Fibroblast of villous mesenchyme (primary cell): Measurements from ENCODE around the gene MAS1. TPM values are rescaled to one million over a fixed set of nuclear protein-coding genes. Genes with fewer than 3 reads are reported as not detected.
A peak's percentile ranks its signal among the peaks of the same experiment; 100 is the strongest.

Experiments
- DNase-seq: peaks from one replicate; pipeline ENCODE4 v3.0.0-alpha.2; 2010; ENCODE audit warnings: low read depth
- H3K4me3 ChIP-seq: 2 replicates; pipeline ENCODE4 v1.5.1; 2011; ENCODE audit warnings: low read depth, mild to moderate bottlenecking, low read length
- total RNA-seq: library from RNA; depleted of rRNA; stranded (reverse); fragments of >200 nt; gene quantifications from 2 replicates; pipeline ENCODE4 v1.2.3, GENCODE V29; 2012
- TF ChIP-seq, protein P1 (sequence below): IDR thresholded peaks from 2 replicates; pipeline ENCODE4 v1.5.1; 2012; ENCODE audit warnings: low read depth, mild to moderate bottlenecking, low read length; ENCODE audit not compliant: insufficient read depth

The MAS1 gene
- total RNA-seq, 1 donor, result not detected

DNA sequence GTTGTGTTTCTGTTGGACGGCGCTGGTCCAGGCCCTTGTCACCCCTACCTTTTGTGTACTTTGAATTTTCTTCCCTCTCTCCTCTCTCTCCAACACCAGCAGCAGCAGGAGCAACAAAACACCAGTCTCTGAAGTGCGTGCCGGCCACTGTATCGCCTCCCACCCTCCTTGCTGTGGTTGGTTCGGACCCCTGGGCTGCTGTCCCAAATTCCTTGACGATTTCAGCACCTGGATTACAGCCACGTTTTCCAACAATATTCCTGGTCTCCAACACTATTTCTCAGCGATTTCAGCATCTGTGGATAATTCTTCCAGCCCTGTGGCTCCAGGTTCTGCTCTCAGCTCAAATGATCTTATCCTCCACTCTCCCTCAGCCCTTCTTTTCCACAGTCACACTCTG is 11.8 kb downstream of the MAS1 start:
- DNase-seq, result no peak
- TF ChIP-seq, protein P1, sequence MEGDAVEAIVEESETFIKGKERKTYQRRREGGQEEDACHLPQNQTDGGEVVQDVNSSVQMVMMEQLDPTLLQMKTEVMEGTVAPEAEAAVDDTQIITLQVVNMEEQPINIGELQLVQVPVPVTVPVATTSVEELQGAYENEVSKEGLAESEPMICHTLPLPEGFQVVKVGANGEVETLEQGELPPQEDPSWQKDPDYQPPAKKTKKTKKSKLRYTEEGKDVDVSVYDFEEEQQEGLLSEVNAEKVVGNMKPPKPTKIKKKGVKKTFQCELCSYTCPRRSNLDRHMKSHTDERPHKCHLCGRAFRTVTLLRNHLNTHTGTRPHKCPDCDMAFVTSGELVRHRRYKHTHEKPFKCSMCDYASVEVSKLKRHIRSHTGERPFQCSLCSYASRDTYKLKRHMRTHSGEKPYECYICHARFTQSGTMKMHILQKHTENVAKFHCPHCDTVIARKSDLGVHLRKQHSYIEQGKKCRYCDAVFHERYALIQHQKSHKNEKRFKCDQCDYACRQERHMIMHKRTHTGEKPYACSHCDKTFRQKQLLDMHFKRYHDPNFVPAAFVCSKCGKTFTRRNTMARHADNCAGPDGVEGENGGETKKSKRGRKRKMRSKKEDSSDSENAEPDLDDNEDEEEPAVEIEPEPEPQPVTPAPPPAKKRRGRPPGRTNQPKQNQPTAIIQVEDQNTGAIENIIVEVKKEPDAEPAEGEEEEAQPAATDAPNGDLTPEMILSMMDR, result no peak
- H3K4me3 ChIP-seq, result no peak overlapping the region

- no peak for DNase-seq
- TF ChIP-seq, protein P1, result no peak
- H3K4me3 ChIP-seq, result no peak overlapping the region
Measured at GRCh38 chr6:159904497-159904911, 13.7 kb downstream of the MAS1 start.

DNA sequence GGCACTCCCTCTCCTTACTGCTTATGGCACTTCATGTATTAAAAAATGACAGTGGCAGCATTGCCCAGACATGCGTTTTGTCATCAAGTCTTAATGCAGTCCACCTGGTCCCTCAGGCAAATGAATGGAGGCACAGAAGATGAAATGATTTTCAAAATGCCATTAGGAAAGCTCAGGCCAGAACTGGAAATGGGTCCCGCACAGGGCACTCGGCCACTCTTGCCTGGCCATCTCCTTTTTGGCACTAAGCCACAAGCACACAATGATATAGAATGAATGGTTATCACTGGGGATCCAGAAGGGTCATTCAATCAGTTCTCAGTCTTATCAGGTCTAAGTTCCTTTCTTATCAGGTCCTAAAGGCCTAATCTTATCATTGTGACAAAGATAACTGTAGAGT is 15.6 kb downstream of the MAS1 start:
- TF ChIP-seq, protein P1, result no peak
- no peak overlapping the region for H3K4me3 ChIP-seq
- no peak for DNase-seq

GRCh38 chr6:159908535-159908934 is 17.7 kb downstream of the MAS1 start:
- no peak overlapping the region for H3K4me3 ChIP-seq
- peak; percentile 81 for DNase-seq
- TF ChIP-seq, protein P1, result no peak

DNA sequence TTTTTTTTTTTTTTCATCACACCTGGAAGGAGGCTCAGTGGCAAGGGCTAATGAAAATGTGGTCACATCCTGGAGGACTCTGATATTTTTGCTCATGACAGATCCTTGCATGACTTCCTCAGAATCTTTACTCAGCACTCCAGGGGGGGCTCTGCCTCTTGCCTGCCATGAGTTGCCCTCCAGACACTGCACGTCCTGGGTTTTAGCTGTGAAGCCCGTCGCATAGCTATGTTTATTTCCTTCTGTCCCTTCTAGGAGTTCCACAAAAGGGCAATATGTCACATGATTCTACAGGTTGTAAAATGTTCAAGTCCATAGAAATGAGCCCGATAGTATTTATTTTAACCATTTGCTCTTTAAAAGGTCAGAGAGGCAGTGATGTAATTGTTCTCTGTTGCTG is 18.2 kb downstream of the MAS1 start:
- H3K4me3 ChIP-seq, result no peak overlapping the region
- DNase-seq, result peak; percentile 13
- TF ChIP-seq, protein P1, result no peak

DNA sequence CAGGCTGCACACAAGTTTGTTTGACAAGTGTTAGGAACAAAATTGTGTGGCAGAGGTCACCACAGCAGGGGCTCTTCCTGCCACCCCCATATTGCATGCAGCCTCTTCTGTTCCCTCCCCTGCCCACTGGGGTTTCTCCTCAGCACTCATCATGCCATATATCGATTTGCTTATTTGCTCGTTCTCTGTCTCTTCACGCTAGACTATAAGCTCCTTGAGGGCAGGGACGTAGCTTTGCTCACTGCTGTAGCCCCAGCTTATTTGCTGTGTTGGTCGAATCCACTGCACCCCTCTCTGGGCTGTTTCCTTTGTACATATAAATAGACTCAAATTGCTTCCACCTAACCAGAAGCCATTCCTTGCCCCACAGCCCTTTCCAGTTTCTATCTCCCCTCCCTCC is 19.6 kb downstream of the MAS1 start:
- TF ChIP-seq, protein P1, result no peak
- DNase-seq, result no peak
- no peak overlapping the region for H3K4me3 ChIP-seq

- DNase-seq, result no peak
- H3K4me3 ChIP-seq, result no peak overlapping the region
- TF ChIP-seq, protein P1, result no peak
Measured at GRCh38 chr6:159913375-159913774, 22.6 kb downstream of the MAS1 start.
